CD4-positive, alpha-beta T cell treated with Interleukin-15 for 4 hours (primary cell): ENCODE data around the gene MYH8.

ENCODE experiments used
- DNase-seq: peaks from one replicate; pipeline ENCODE4 v3.0.0-alpha.2; 2020; ENCODE audit warnings: low spot score

The MYH8 gene

GRCh38 chr17:10421900-10422542 is at the start of gene MYH8:
TSS of gene MYH8 (minus strand) at chr17:10421950. CDS start at chr17:10420227, 1,723 bp downstream.
- no peak for DNase-seq

DNA sequence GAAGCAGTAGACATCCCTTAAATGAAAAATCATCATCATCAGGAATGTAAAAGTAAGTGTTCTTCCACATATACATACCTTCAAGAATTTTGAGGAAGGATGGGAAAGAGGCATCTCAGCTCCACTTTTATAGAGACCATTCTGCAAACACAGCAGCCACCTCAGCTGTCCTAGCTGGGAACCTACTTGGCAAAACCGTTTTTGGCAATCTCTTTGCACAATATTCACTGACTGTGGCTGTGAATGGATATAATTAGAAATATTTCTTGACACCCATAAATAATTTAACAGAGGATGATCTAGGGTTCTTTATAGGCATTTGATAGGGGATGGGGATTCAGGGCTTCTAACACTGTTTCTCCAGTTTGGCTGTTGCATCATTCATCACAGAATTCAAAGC is 47.7 kb upstream of the MYH8 start, which contains the start of gene MYH4:
Gene MYH4 (minus strand): TSS at position 101 of the 400 bp plus-strand sequence. CDS start 2,814 bp downstream, outside the sequence.
- DNase-seq: no peak

DNA sequence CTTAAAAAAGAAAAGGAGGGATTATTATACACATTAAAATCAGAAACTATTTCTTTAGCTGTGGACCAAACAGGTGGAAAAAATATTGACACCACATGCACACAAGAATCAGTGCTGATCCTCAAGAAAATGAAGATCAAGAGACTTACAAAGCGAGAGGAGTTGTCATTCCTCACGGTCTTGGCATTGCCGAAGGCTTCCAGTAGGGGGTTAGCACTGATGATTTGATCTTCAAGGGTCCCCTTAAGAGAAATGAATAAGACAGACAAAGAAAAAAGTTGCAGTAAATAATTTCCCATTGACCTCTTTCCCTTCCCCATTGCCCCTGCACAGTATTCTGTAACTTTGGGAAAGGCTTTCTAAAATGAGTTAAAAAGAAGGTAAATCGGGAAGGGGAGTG is 41.7 kb upstream of the MYH8 start:
- no peak for DNase-seq

- DNase-seq: no peak
Observed at GRCh38 chr17:10460062-10460461, 38.3 kb upstream of the MYH8 start.

- DNase-seq: no peak
Observed at GRCh38 chr17:10458701-10459100, 37.0 kb upstream of the MYH8 start.

GRCh38 chr17:10457952-10458351 is 36.2 kb upstream of the MYH8 start:
- DNase-seq: no peak

DNA sequence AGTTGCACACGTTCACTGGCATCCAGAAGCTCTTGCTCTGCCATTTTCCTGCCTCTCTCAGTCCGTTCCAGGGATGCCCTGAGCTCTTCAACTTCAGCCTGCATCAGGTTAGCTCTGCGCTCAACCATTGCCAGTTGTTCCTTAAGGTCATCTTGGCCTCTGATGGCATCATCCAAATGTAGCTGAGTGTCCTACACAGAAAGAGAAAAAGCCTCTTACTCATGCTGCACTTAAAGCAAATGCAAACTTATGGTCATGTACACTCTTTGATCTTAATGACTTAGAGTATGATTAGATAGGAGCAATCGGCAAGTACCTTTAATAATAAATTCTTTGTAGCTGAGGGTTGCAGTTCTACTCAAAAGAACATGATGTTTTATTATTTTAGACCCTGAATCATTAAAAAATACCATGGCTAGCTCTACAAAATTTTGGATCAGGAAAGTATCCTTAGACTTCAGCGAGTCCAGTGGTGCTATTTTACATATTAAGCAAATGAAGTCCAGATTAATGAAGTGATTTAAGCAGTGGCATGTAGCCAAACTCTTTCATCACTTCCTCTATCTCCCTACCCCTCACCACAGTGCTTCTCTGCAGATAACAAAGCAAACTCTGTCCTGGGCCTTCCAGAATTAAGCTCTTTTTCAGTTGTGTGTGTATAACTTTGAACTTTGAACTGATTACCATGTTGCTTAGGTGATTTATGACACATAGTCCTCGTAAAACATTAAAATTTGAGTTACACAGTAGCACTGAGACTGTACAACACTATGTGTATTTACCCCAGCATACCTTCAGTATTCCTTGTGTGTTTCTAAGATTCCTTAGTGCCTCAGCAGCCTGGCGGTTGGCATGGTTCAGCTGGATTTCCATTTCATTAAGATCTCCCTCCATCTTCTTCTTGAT is 25.5 kb upstream of the MYH8 start:
- DNase-seq: no peak

DNA sequence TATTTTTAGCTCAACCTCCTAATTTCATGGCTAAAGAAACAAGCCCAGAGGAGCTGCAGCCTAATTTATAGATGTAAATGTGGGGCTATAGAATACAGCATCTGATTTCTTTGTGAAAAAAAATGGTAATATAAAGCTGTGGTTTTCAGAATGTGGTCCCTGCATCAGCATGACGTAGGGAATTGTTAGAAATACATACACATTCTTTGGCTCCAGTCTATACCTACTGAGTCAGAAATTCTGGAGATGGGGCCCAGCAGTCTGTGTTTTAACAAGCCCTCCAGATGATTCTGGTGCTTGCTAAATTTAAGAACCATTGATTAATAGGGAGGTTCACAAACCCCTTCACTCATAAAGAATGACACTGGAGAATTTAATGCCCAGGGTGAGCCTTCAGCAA is 18.1 kb upstream of the MYH8 start:
- no peak for DNase-seq

GRCh38 chr17:10435096-10435495 is 13.3 kb upstream of the MYH8 start:
- DNase-seq: no peak

DNA sequence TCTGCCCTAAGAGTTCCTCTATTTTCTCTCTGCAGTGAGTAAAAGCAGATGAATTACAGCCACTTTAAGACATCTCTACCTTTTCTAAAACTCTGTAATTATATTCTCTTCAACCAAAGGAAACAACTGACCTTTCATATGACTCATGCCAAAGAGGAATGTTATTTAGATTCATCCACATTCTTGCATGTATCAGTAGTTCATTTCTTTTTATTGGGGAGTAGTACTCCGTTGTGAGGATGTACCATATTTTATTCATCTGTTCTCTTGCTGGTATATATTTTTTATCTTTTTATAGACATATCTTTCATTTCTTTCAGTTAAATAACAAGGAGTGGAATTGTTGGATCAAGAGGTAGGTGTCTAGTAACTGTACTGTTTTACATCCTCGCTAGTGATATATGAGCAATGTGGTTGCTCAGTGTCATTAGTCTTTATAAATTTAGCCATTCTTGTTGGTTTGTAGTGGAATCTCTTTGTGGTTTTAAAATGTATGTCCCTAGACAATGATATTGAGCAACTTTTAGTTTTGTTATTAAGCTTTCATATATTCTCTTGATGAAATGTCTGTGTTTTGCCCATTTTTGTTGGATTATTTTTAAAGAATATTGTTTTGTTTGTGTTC is 7.8 kb upstream of the MYH8 start:
- DNase-seq: no peak

DNA sequence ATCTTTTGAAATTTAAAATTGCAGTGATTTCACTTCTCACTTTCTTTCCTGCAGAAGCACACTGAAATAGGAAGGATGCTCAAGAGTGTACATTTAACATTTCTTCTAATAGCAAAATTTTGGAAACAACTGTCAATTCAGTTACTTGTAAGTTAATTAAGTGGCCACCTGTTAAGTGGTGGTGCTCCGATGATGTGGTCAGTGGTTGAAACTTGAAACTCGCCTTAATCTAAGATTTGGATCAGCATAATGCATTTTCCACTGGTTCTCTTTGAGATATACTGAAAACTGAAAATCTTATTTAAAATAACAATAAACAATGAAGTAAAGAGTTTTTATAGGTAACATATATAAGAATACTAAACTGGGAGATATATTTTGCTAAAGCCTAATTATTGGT is 7.0 kb upstream of the MYH8 start:
- DNase-seq: no peak

DNA sequence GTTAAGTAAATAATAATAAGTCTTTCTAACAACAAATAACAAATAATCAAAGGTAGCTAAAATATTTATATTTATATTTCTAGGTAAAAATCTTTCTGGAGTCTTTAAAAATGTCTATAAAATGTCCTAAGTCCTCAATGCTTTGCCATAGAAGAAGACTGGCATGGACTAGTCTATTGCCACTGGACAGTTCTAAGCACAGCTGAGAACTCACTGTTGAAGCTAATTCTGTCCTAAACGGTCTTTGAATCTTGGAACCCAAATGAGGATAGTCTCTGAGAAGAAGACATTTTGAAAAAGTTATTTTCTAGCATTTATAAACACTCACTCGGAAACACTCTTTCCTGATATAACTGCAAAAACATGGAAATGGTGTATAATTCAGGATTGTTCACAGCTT is 539 bp downstream of the MYH8 start:
- no peak for DNase-seq

DNA sequence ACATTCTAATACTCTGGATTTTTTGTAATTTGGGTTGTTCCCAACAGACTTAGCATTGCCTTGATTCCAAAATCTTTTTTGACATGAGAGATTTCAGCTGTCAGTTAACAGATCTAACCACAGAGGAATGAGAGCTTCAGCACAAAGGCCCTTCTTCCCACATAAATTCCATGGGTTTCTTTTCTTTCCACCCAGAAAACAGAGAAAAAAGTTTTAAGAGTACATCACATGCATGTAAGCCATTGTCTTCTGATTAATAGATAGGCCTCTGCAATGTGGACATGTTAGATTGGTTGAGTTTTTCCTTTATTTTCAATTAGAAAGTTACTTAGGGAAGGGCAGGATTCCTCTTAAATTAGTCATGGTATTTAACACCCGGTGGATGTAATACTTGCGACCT is 939 bp downstream of the MYH8 start:
- DNase-seq: no peak

DNA sequence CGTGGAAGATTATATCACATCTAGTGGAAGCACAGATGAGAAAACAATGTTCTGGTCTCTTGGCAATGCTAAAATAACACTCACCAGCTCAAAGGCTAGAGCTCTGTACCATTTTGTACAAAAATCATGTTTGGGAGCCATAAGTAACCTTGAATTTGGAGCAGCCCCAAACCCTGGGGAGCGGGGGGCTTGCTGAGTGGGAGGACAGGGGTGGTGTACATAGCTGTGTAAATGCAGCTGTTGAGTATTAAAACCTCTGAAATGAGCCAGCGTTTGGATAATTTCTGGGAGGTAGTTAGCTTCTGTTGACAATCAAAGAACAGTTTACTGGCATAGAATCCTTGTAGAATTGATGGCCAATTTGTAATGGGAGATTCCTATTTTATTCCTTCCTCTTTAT is 4.3 kb downstream of the MYH8 start:
- DNase-seq: no peak

DNA sequence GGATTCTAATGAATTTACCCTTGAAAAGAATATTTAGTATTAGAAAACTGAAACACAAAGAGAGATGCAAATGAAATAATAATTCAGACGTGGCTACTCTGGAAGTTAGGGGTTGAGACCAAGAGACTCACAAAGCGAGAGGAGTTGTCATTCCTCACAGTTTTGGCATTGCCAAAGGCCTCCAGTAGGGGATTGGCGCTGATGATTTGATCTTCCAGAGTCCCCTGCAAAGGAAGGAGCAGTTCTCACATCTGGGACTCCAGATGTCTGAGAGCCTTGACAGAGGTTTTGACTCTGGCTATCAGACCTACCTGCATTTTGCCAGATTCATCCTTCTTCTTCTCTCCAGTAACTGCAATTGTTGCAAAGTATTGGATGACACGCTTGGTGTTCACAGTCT is 6.6 kb downstream of the MYH8 start:
- DNase-seq: no peak

DNA sequence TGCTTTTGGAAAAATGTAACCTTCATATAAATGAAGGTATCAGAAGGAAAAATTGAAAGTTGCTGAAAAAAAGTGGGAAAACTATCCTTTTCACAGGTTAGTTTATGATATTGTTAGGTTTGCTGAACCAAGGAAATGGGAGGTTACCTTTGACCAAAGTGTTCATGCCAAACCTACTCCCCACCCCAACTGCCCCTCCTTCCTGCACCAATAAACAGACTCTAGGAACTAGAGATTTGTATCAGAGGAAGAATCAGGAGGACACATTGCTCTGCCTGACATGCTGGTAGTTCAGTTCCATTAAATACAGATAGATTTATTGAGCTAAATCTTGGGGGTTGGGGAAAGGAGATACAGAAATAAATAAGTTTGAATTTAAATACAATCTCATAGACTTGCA is 18.2 kb downstream of the MYH8 start:
- DNase-seq: no peak

DNA sequence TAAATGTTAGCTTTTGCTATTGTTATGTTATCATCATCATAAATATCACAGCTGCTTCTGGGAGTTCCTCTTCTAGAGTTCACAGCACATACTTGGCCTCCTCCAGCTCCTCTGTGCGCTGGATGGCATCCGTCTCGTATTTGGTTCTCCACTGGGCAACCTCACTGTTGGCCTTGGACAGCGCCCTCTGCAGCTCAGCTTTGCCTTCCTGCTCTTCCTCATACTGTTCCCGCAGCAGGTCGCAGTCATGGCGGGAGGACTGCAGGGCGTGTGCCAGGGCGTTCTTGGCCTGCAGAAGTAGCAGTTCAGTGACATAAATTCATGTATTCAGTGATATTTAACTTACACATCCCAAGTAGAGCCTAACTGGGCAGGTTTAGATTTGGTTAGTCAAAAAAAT is 23.4 kb downstream of the MYH8 start:
- no peak for DNase-seq

DNA sequence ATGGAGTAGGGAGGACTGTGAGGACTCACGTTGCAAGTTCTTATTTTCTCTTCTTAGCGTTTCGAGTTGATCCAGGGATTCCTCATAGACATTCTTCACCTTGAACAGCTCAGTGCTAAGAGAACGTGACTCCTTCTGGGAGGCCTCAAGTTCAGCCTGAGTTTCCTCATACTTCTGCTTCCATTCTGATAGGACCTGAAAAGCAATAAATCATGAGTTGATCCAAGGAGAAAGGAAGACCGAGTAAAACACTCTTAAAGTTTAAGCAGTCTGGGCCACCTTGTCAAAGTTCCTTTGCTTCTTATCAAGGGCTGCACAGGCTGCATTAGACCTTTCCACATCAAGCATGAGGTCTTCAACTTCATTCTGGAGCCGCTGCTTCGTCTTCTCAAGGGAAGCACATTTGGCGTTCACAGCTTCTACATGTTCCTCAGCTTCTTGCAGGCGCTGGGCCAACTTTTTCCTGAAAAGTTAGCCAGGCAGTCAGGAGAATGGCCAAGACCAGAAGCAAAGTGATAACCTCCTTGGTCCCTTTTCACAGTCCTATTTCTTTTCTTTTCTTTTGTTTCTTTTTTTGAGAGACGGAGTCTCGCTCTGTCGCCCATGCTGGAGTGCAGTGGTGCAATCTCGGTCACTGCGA is 25.1 kb downstream of the MYH8 start:
- no peak for DNase-seq

DNA sequence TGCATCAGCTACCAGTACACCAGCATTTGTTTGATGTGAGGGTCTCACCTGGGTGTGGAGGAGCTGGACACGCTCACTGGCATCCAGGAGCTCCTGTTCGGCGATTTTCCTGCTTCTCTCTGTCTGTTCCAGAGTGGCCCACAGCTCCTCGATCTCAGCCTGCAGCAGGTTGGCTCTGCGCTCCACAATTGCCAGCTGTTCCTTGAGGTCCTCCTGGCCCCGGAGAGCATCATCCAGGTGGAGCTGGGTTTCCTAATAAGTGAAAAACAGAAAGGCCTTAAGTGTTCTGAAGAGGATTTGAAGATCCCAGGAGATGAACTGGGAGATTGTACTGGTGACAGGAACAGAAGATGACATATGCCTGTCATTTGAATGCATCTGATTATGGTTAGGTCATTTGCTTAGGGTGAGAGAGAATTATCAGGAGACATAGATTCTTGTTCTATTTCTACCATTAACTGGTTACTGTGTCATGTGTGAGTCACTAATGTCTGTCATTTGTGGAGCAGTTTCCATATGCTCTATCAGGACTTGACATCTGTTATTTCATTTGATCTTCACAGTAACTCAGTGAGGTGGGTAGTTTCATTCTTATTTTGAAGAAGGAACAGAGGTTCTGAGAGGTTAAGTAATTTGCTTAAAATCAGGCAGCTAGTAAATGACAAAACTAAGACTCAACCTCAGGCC is 27.4 kb downstream of the MYH8 start:
- DNase-seq: no peak

DNA sequence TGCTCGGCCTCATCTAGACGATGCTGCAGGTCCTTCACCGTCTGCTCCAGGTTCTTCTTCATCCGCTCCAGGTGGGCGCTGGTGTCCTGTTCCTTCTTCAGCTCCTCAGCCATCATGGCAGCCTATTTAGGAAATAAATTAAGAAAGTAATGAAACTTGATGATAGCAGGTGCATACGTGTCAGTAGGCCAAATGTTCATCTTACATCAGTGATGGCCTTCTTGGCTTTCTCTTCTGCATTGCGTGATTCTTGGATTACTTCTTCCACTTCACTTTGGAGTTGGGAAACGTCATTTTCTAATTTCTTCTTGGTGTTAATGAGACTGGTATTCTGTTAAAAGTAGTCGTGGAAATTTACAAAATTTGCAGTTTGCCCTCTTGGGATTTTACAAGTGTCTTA is 28.9 kb downstream of the MYH8 start:
- no peak for DNase-seq

DNA sequence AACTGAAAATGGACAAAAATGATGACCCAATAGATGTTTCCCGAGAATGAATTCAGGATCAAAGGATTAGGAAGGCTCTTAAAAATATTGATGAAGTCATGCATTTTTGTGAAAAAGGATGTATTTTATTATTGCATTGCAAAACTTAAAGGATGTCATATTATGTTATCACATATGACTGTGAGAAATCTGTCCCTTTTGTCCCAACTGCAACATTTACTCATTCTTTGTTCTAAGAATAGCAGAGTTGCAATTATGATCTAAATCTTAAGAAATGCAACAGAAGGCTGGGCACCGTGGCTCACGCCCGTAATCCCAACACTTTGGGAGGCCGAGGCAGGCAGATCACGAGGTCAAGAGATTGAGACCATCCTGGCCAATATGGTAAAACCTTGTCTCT is 35.9 kb downstream of the MYH8 start:
- no peak for DNase-seq

DNA sequence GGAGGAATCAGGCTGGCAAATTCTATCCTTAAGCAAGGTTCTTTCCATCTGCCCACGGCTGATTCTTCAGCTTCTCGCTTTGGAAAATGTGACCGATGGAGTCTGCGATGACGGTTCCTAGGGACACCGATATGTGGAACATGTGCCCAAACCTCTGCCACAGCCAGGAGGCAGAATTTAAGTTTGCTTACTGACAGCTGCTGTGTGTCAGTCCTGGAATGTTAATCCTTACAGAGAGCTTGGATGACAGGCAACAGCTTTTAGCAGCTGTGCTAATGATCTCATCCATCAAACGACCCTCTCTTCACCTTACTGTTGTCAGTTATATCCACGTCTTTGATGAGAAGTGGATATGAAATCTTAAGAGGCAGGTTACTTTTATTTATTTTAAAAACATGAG is 37.6 kb downstream of the MYH8 start:
- DNase-seq: no peak
